ENCODE results near the gene AMPH. TPM values are rescaled to one million over a fixed set of nuclear protein-coding genes. Genes with fewer than 3 reads are reported as not detected.

The AMPH gene
- total and polyA plus RNA-seq, 8 donors = 0.90 to 12.5 (median 10.7) TPM

DNA sequence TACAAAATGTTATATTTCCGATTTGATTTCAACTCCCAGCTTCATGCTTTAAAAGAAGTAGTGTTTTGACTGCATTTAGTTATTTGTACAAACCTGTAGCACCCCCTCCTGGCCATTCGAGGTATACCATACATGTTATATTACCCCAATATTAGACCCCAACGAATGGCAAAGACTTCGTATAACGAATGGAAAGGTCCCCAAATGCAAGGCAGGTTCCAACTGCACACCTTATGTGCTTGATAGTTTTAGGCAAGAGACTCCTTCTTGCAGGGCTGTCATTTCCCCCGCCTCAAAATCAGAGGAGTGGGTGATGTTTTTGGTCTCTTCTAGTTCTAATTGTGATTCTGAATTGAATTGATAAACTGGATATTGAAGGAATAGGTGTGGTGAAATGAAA is 256.7 kb downstream of the AMPH start:
- intact Hi-C loops (cut with DNase I) = loop anchor here in 1 of 2 donors (10.0 kb wide), 1 partner anchor 270 kb away; no protein-coding TSS in a partner anchor
- Histone ChIP-seq H3K4me3 (no peak overlapping the region), H3K9me3 (no peaks in the 10 kb centered on the region), H3K4me1 (peaks cover 0 to 9% of the 10 kb centered on the region in 2 donors), H3K27ac (no peak overlapping the region), H3K27me3 (no peaks in the 10 kb centered on the region), H3K36me3 (no peaks in the 10 kb centered on the region)
- DNase-seq (peak in 1 of 4 donors; percentile 20), ATAC-seq (no peak)
- TF ChIP-seq CTCF (IDR thresholded peaks at IDR 0.05) = peak; percentile 47 to 66

- no peak for ATAC-seq
- peaks cover 0 to 17% of the 10 kb centered on the region in 2 donors for H3K4me1 ChIP-seq
- intact Hi-C loops (cut with DNase I) = loop anchor here in 1 of 2 donors (10.0 kb wide), 1 partner anchor 268 kb away; no protein-coding TSS in a partner anchor
Measured at GRCh38 chr7:38373155-38373554, 258.0 kb downstream of the AMPH start.

DNA sequence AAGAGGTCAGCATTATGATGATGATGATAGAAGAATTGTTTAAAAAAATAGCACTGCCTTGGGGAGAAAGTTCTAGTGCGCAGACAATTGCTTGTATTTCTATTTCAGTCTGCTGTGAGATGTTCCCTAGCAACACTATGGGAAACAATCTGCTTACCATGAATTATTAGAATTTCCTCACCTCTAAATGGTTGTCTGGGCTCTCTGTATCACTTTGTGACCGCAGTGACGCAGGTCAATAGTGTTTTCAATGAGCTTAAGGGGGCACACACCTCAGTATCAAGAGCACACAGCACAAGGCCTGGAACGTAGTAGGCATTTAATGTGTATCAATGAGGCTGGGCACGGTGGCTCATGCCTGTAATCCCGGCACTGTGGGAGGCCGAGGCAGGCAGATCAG is 258.9 kb downstream of the AMPH start:
- no peak for DNase-seq
- no peak overlapping the region for H3K27ac ChIP-seq
- H3K4me1 ChIP-seq = peaks cover 0 to 25% of the 10 kb centered on the region in 2 donors
- no peak for ATAC-seq
- no peaks in the 10 kb centered on the region for H3K9me3 ChIP-seq
- H3K4me3 ChIP-seq = no peak overlapping the region
- H3K36me3 ChIP-seq = no peaks in the 10 kb centered on the region
- intact Hi-C loops (cut with DNase I) = loop anchor here in 1 of 2 donors (10.0 kb wide), 1 partner anchor 267 kb away; no protein-coding TSS in a partner anchor
- no peak for TF ChIP-seq CTCF (IDR thresholded peaks at IDR 0.05)
- H3K27me3 ChIP-seq = no peaks in the 10 kb centered on the region

More at GRCh38 chr7:38373155-38373554, 258.0 kb downstream of the AMPH start:
- Histone ChIP-seq H3K27ac (no peak overlapping the region), H3K27me3 (no peaks in the 10 kb centered on the region), H3K36me3 (no peaks in the 10 kb centered on the region), H3K4me3 (no peak overlapping the region), H3K9me3 (no peaks in the 10 kb centered on the region)
- no peak for TF ChIP-seq CTCF (IDR thresholded peaks at IDR 0.05)
- no peak for DNase-seq

- Histone ChIP-seq H3K36me3 (no peaks in the 10 kb centered on the region), H3K27ac (peak overlapping the region in 1 of 2 donors; percentile 20), H3K4me1 (peaks cover 0 to 30% of the 10 kb centered on the region in 2 donors), H3K9me3 (no peaks in the 10 kb centered on the region), H3K4me3 (no peak overlapping the region), H3K27me3 (no peaks in the 10 kb centered on the region)
- DNase-seq (peak; percentile 18 to 96 (median 84)), ATAC-seq (peak; percentile 98)
- peak; percentile 86 to 93 for TF ChIP-seq CTCF (IDR thresholded peaks at IDR 0.05)
- intact Hi-C loops (cut with DNase I) = loop anchor here in 1 of 2 donors (10.0 kb wide), 1 partner anchor 265 kb away; no protein-coding TSS in a partner anchor
Measured at GRCh38 chr7:38369816-38370493, 261.2 kb downstream of the AMPH start.

DNA sequence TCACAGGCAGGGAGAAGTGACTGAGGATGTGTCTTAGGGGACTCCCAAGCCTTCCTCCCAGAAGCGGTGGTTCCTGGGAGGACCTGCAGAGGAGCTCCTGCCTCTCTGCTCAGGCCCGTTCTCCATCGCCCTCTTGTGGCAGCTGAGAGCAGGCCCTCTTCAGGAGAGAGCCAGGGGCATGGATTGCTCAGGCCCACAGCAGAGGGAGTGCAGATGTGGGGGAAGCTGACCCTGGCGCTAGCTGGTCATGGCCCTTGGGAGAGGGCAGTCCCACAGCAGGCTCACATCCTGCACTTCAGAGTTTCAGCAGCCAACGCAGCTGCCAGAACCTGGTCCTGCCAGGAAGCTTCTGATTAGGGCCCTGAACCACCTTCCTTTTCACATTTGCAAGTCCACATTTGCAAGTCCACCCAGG is 263.0 kb downstream of the AMPH start:
- peak; percentile 82 for ATAC-seq
- peak overlapping the region in 1 of 2 donors; percentile 55 for H3K27ac ChIP-seq
- H3K9me3 ChIP-seq = no peaks in the 10 kb centered on the region
- H3K27me3 ChIP-seq = no peaks in the 10 kb centered on the region
- H3K36me3 ChIP-seq = no peaks in the 10 kb centered on the region
- H3K4me1 ChIP-seq = peaks cover 0 to 34% of the 10 kb centered on the region in 2 donors
- no peak overlapping the region for H3K4me3 ChIP-seq
- intact Hi-C loops (cut with DNase I) = no loop called here
- peak; percentile 57 to 69 for TF ChIP-seq CTCF (IDR thresholded peaks at IDR 0.05)
- peak; percentile 13 to 83 (median 67) for DNase-seq

Data from left lung (tissue), 10 donors.